ENCODE measurements around the gene IDH2. TPM values are rescaled to one million over a fixed set of nuclear protein-coding genes. Genes with fewer than 3 reads are reported as not detected.

The IDH2 gene
- total RNA-seq, 4 donors from 2014 or later = 15.7 to 41.4 (median 20.3) TPM

DNA sequence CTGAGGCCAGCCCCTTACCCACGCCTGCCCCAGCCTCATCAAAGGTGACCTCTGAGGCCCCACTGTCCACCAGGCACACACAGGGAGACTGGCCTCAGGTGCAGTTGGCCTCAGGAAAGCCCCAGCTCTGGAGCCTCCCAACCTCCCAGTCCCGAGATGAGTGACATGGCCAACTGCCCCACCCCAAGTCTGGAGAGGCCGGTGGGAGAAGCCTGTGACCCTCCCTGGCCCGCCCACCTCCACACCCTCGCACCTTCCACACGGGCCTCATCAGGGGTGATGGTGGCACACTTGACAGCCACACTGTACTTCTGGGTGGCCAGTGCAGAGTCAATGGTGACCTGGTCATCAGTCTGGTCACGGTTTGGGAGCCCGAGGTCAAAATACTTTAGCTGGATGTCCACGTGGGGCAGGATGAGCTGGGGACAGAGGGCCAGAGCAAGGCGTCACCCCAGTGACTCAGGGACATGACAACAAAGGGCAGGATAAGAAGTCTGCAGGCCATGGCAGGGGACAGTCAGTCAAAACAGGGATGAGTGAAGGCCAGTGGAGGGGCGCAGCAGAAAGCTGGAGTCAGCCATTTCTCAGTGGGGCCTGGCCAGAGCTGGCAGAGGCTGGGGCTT, 11.9 kb downstream of the IDH2 start:
- Histone ChIP-seq H3K4me3 (no peak overlapping the region), H3K27me3 (no peaks in the 10 kb centered on the region), H3K27ac (no peak overlapping the region), H3K4me1 (peaks cover 0 to 3% (median 0%) of the 10 kb centered on the region in 4 donors), H3K9me3 (no peaks in the 10 kb centered on the region), H3K36me3 (peaks cover 2 to 56% (median 2%) of the 10 kb centered on the region in 3 donors)
- TF ChIP-seq EP300 (IDR thresholded peaks at IDR 0.05) (no peak), CTCF (IDR thresholded peaks at IDR 0.05) (no peak), POLR2A (IDR thresholded peaks at IDR 0.05) (no peak)
- WGBS, 2 donors = 81 to 88% methylated on average over 10 to 11 of the region's 11 CpGs
- no peak for DNase-seq (ENCODE audit: low spot score in 2 of 2)

GRCh38 chr15:90087454-90088154, 14.7 kb downstream of the IDH2 start:
- TF ChIP-seq CTCF (IDR thresholded peaks at IDR 0.05) = no peak
- no peak for TF ChIP-seq POLR2A (IDR thresholded peaks at IDR 0.05)
- TF ChIP-seq EP300 (IDR thresholded peaks at IDR 0.05) = no peak
- H3K36me3 ChIP-seq = peaks cover 2 to 81% (median 9%) of the 10 kb centered on the region in 3 donors
- 69 to 81% methylated on average over 20 of the region's 20 CpGs for WGBS, 2 donors
- no peaks in the 10 kb centered on the region for H3K9me3 ChIP-seq
- no peak overlapping the region for H3K4me3 ChIP-seq
- no peaks in the 10 kb centered on the region for H3K27me3 ChIP-seq
- H3K27ac ChIP-seq = no peak overlapping the region
- DNase-seq (ENCODE audit: low spot score in 2 of 2) = no peak
- no peaks in the 10 kb centered on the region for H3K4me1 ChIP-seq

- no peak overlapping the region for H3K27ac ChIP-seq
- peaks cover 2 to 88% (median 9%) of the 10 kb centered on the region in 3 donors for H3K36me3 ChIP-seq
- DNase-seq (ENCODE audit: low spot score in 2 of 2) = peak in 1 of 2 donors; percentile 37
- TF ChIP-seq CTCF (IDR thresholded peaks at IDR 0.05) = peak; percentile 33 to 58 (median 47)
- TF ChIP-seq EP300 (IDR thresholded peaks at IDR 0.05) = no peak
- TF ChIP-seq POLR2A (IDR thresholded peaks at IDR 0.05) = no peak
- no peaks in the 10 kb centered on the region for H3K4me1 ChIP-seq
- 93 to 97% methylated on average over 7 of the region's 7 CpGs for WGBS, 2 donors
- no peak overlapping the region for H3K4me3 ChIP-seq
- H3K9me3 ChIP-seq = no peaks in the 10 kb centered on the region
- no peaks in the 10 kb centered on the region for H3K27me3 ChIP-seq
These were observed 15.4 kb downstream of the IDH2 start for GRCh38 chr15:90086868-90087268.

DNA sequence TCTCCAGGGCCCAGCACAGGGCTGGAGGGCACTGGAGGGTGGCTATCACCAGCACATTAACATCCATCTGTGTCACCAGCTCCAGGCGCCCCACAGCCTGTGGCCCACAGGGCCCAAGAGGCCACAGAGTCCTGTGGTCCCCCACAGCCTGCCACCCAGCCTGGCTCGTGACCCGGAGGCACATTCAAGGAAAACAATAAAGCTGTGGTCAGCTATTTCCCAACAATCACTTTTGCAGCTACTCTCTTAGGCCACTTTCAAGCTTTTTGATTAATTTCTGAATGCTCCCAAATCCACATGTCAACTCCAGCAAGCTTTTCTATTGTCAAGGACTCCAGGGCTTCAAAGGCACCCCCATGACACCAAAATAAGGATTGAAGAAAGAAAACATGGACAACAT, 16.7 kb downstream of the IDH2 start:
- no peak for DNase-seq (ENCODE audit: low spot score in 2 of 2)
- TF ChIP-seq POLR2A (IDR thresholded peaks at IDR 0.05) = no peak
- Histone ChIP-seq H3K4me3 (no peak overlapping the region), H3K27ac (no peak overlapping the region), H3K36me3 (peaks cover 2 to 95% (median 9%) of the 10 kb centered on the region in 3 donors), H3K4me1 (no peaks in the 10 kb centered on the region), H3K9me3 (no peaks in the 10 kb centered on the region), H3K27me3 (no peaks in the 10 kb centered on the region)
- 62 to 75% methylated on average over 2 to 3 of the region's 3 CpGs for WGBS, 2 donors

GRCh38 chr15:90084876-90085423, 17.3 kb downstream of the IDH2 start:
- TF ChIP-seq EP300 (IDR thresholded peaks at IDR 0.05) (no peak), POLR2A (IDR thresholded peaks at IDR 0.05) (no peak), CTCF (IDR thresholded peaks at IDR 0.05) (no peak)
- no peak overlapping the region for H3K27ac ChIP-seq
- DNase-seq (ENCODE audit: low spot score in 2 of 2) = no peak
- WGBS, 2 donors = 88 to 100% methylated on average over 7 to 11 of the region's 18 CpGs
- H3K27me3 ChIP-seq = no peaks in the 10 kb centered on the region
- no peak overlapping the region for H3K4me3 ChIP-seq
- H3K36me3 ChIP-seq = peaks cover 2 to 95% (median 9%) of the 10 kb centered on the region in 3 donors
- no peaks in the 10 kb centered on the region for H3K9me3 ChIP-seq
- no peaks in the 10 kb centered on the region for H3K4me1 ChIP-seq

Measured in tibial nerve (tissue), 4 donors.